GM19438 (cell line): ENCODE data around the gene TBC1D24.

Source experiments
- ATAC-seq: cut with Tn5 transposase; IDR thresholded peaks from one replicate; pipeline ENCODE4 v1.9.1; 2021; ENCODE audit warnings: low read depth; ENCODE audit not compliant: unreplicated experiment

Gene TBC1D24

GRCh38 chr16:2514333-2515179 is 39.6 kb downstream of the TBC1D24 start:
- ATAC-seq, result no peak

- no peak for ATAC-seq
These were observed 40.4 kb downstream of the TBC1D24 start for GRCh38 chr16:2515180-2515851.

- no peak for ATAC-seq
These were observed 41.7 kb downstream of the TBC1D24 start for GRCh38 chr16:2516391-2517240.

- no peak for ATAC-seq
These were observed 43.2 kb downstream of the TBC1D24 start for GRCh38 chr16:2517954-2518605.

- no peak for ATAC-seq
These were observed 44.1 kb downstream of the TBC1D24 start for GRCh38 chr16:2518823-2519710.

GRCh38 chr16:2519711-2520080 is 44.8 kb downstream of the TBC1D24 start:
- no peak for ATAC-seq

GRCh38 chr16:2520097-2520783 is 45.3 kb downstream of the TBC1D24 start, which contains the start of gene AMDHD2:
Gene AMDHD2 (plus strand): TSS chr16:2520371. CDS start chr16:2520459, 88 bp downstream.
- no peak for ATAC-seq

- no peak for ATAC-seq
These were observed 46.0 kb downstream of the TBC1D24 start for GRCh38 chr16:2520784-2521531.

- ATAC-seq, result no peak
These were observed 48.9 kb downstream of the TBC1D24 start for GRCh38 chr16:2523801-2524231.

GRCh38 chr16:2524339-2524938 is 49.5 kb downstream of the TBC1D24 start:
- ATAC-seq, result no peak

- no peak for ATAC-seq
These were observed 51.2 kb downstream of the TBC1D24 start for GRCh38 chr16:2526135-2526534.

- ATAC-seq, result no peak
These were observed 52.3 kb downstream of the TBC1D24 start for GRCh38 chr16:2527071-2527783.

GRCh38 chr16:2527784-2528100 is 52.8 kb downstream of the TBC1D24 start:
- ATAC-seq, result no peak

- ATAC-seq, result no peak
These were observed 53.5 kb downstream of the TBC1D24 start for GRCh38 chr16:2528161-2529060.

- no peak for ATAC-seq
These were observed 54.4 kb downstream of the TBC1D24 start for GRCh38 chr16:2529061-2529931.
